GM12892 (cell line): ENCODE results near the gene DMTF1.

Experiments used
- DNase-seq: peaks from one replicate; pipeline ENCODE4 v3.0.0; 2011; ENCODE audit not compliant: insufficient read length
- FAIRE-seq: peaks from 2 replicates; lab custom pipeline; 2011; peaks lifted over from hg19 to GRCh38; lab: Jason Lieb, UNC
- POLR2A ChIP-seq: IDR thresholded peaks from 2 replicates; pipeline ENCODE4 v1.6.1; 2011; ENCODE audit warnings: low read depth, low read length, control low read depth
- POLR2AphosphoS5 ChIP-seq: IDR thresholded peaks from 2 replicates; pipeline ENCODE4 v1.6.1; 2011; ENCODE audit warnings: low read depth, low read length, control low read depth
- TAF1 ChIP-seq: IDR thresholded peaks from 2 replicates; pipeline ENCODE4 v1.6.1; 2011; ENCODE audit warnings: low read depth, mild to moderate bottlenecking, control low read depth, low read length, borderline replicate concordance

DMTF1 gene

GRCh38 chr7:87148332-87148955 lies 3.8 kb upstream of the DMTF1 start:
- no peak for DNase-seq
- peak; percentile 48 for FAIRE-seq

GRCh38 chr7:87151002-87151728 lies 1.1 kb upstream of the DMTF1 start:
- TF ChIP-seq POLR2AphosphoS5 (no peak), TAF1 (no peak), POLR2A (no peak)
- FAIRE-seq: no peak
- no peak for DNase-seq

More at GRCh38 chr7:87148332-87148955, 3.8 kb upstream of the DMTF1 start:
- TF ChIP-seq POLR2AphosphoS5: no peak
- TF ChIP-seq TAF1: no peak
- no peak for TF ChIP-seq POLR2A

GRCh38 chr7:87151729-87152111 lies 533 bp upstream of the DMTF1 start:
- DNase-seq (no peak), FAIRE-seq (no peak)
- TF ChIP-seq POLR2A (no peak), TAF1 (no peak), POLR2AphosphoS5 (no peak)

- peak; percentile 50 for FAIRE-seq
- DNase-seq: no peak
- TF ChIP-seq POLR2AphosphoS5 (no peak), POLR2A (no peak), TAF1 (no peak)
These were observed 816 bp downstream of the DMTF1 start for GRCh38 chr7:87152897-87153641.

GRCh38 chr7:87154166-87154565 lies 1.9 kb downstream of the DMTF1 start:
- FAIRE-seq (peak; percentile 46), DNase-seq (no peak)
- TF ChIP-seq TAF1 (no peak), POLR2AphosphoS5 (no peak)

GRCh38 chr7:87154569-87154968 lies 2.3 kb downstream of the DMTF1 start:
- TF ChIP-seq TAF1 (no peak), POLR2A (no peak), POLR2AphosphoS5 (no peak)
- FAIRE-seq (no peak), DNase-seq (no peak)

GRCh38 chr7:87155788-87156187 lies 3.5 kb downstream of the DMTF1 start:
- no peak for DNase-seq
- no peak for FAIRE-seq

GRCh38 chr7:87156709-87157108 lies 4.5 kb downstream of the DMTF1 start:
- no peak for TF ChIP-seq POLR2A
- TF ChIP-seq POLR2AphosphoS5: no peak
- TF ChIP-seq TAF1: no peak
- DNase-seq (no peak), FAIRE-seq (no peak)

More at GRCh38 chr7:87155788-87156187, 3.5 kb downstream of the DMTF1 start:
- TF ChIP-seq TAF1 (no peak), POLR2AphosphoS5 (no peak), POLR2A (no peak)

GRCh38 chr7:87159538-87159937 lies 7.3 kb downstream of the DMTF1 start:
- DNase-seq (no peak), FAIRE-seq (no peak)
- TF ChIP-seq TAF1: no peak
- 0 out of 2 replicates have a peak, but pooled peaks have one; percentile 30 for TF ChIP-seq POLR2AphosphoS5

GRCh38 chr7:87164433-87164832 lies 12.2 kb downstream of the DMTF1 start:
- FAIRE-seq (no peak), DNase-seq (no peak)
- TF ChIP-seq TAF1 (no peak), POLR2A (no peak), POLR2AphosphoS5 (no peak)

- FAIRE-seq (no peak), DNase-seq (no peak)
- TF ChIP-seq TAF1: no peak
- TF ChIP-seq POLR2AphosphoS5: no peak
- TF ChIP-seq POLR2A: no peak
These were observed 18.6 kb downstream of the DMTF1 start for GRCh38 chr7:87170828-87171227.
